Measurements from ENCODE around the gene DNMT1. TPM values are rescaled to one million over a fixed set of nuclear protein-coding genes. Genes with fewer than 3 reads are reported as not detected.
"Not testable (repeated sequence)": the region's sequence is repeated elsewhere in the genome, so short reads cannot be mapped to it uniquely, and the experiment has no call there.

The DNMT1 gene
- total RNA-seq, 2 donors from 2014 or later, result 17.9 to 36.6 TPM

DNA sequence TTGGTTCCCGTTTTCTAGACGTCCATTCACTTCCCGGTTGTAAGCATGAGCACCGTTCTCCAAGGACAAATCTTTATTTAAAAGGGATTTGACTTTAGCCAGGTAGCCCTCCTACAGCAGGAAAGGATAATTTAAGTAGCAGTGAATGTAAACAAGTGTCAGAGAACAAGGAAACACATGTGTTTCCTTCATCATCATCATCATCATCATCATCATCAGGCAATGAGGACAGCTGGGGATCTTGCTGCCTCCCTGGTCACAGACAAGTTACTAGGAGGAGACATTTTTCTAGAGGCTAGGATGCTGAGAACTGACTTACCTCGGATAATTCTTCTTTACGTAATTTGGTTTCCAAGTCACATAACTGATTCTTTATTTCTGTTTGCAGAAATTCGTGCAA lies 14.3 kb downstream of the DNMT1 start:
- no peak for DNase-seq
- Histone ChIP-seq H3K27ac (no peak overlapping the region), H3K4me3 (no peak overlapping the region), H3K4me1 (no peaks in the 10 kb centered on the region), H3K36me3 (replicated peaks in 1 of 2; ENCODE audit: insufficient read depth in 1 of 2, low read depth in 2 of 2) (peaks cover 0 to 14% of the 10 kb centered on the region in 2 donors), H3K9me3 (no peaks in the 10 kb centered on the region), H3K27me3 (no peaks in the 10 kb centered on the region)
- intact Hi-C loops (cut with DNase I), result no loop called here
- 77 to 87% methylated on average over 7 of the region's 7 CpGs for WGBS, 2 donors
- no peak for ATAC-seq
- TF ChIP-seq, protein P1, sequence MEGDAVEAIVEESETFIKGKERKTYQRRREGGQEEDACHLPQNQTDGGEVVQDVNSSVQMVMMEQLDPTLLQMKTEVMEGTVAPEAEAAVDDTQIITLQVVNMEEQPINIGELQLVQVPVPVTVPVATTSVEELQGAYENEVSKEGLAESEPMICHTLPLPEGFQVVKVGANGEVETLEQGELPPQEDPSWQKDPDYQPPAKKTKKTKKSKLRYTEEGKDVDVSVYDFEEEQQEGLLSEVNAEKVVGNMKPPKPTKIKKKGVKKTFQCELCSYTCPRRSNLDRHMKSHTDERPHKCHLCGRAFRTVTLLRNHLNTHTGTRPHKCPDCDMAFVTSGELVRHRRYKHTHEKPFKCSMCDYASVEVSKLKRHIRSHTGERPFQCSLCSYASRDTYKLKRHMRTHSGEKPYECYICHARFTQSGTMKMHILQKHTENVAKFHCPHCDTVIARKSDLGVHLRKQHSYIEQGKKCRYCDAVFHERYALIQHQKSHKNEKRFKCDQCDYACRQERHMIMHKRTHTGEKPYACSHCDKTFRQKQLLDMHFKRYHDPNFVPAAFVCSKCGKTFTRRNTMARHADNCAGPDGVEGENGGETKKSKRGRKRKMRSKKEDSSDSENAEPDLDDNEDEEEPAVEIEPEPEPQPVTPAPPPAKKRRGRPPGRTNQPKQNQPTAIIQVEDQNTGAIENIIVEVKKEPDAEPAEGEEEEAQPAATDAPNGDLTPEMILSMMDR (IDR thresholded peaks at IDR 0.05), result no peak
- TF ChIP-seq POLR2A (IDR thresholded peaks at IDR 0.05), result no peak

DNA sequence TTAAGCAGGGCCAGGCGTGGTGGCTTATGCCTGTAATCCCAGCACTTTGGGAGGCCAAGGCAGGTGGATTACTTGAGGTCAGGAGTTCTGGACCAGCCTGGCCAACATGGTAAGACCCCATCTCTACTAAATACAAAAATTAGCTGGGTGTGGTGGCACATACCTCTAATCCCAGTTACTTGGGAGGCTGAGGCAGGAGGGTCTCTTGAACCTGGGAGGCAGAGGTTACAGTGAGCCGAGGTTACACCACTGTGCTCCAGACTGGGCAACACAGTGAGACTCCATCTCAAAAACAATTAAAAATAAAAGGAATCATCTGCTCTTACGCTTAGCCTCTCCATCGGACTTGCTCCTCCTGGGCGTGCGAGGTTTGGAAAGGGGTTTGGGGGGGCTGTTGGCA lies 14.7 kb downstream of the DNMT1 start:
- H3K4me1 ChIP-seq; ATAC-seq; DNase-seq; H3K9me3 ChIP-seq; H3K27me3 ChIP-seq; H3K27ac ChIP-seq; intact Hi-C loops (cut with DNase I); H3K4me3 ChIP-seq: not testable (repeated sequence)
- peaks cover 0 to 14% of the 10 kb centered on the region in 2 donors for H3K36me3 ChIP-seq (replicated peaks in 1 of 2; ENCODE audit: insufficient read depth in 1 of 2, low read depth in 2 of 2)
- 93 to 97% methylated on average over 6 of the region's 6 CpGs for whole genome bisulfite sequencing, 2 donors

DNA sequence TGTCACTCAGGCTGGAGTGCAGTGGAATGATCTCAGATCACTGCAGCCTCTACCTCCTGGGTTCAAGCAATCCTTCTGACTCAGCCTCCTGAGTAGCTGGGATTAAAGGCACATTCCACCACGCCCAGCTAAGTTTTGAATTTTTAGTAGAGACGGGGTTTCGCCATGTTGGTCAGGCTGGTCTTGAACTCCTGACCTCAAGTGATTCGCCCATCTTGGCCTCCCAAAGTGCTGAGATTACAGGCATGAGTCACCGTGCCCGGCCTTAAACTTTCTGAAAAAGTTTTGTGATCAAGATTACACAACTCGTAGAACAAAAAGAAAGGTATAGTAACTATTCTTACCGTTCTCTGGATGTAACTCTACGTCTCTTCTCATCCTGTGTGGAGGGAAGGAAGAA lies 21.2 kb downstream of the DNMT1 start:
- DNase-seq (no peak), ATAC-seq (no peak)
- Histone ChIP-seq H3K4me3 (no peak overlapping the region), H3K36me3 (replicated peaks in 1 of 2; ENCODE audit: insufficient read depth in 1 of 2, low read depth in 2 of 2) (peaks cover 0 to 2% of the 10 kb centered on the region in 2 donors), H3K27ac (no peak overlapping the region), H3K9me3 (no peaks in the 10 kb centered on the region), H3K4me1 (no peaks in the 10 kb centered on the region), H3K27me3 (no peaks in the 10 kb centered on the region)
- intact Hi-C loops (cut with DNase I), result no loop called here
- TF ChIP-seq POLR2A (IDR thresholded peaks at IDR 0.05), result no peak
- TF ChIP-seq, protein P1 (IDR thresholded peaks at IDR 0.05), result no peak
- WGBS, 2 donors, result 90 to 92% methylated on average over 8 to 9 of the region's 9 CpGs

DNA sequence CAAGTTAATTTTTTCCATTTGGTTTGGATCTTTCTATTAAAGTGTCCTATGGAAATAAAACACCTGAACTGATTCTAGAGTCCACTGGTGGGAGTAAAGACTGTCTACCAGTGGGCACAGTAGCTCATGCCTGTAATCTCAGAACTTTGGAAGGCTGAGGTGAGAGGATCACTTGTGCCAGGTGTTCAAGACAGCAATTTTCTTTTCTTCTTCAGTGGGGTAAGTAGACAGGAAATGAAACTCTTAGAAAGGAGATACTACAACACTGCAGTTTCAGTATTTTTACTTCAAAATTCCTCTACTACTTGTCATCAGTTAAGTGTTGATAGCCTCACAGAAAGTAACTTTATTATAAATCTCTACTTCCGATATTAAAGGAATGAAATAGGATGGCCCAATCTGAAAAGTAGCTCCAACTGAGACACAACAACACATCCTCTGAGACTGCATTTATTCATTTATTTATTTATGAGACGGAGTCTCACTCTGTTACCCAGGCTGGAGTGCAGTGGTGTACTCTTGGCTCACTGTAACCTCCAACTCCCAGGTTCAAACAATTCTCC lies 26.3 kb downstream of the DNMT1 start:
- no peaks in the 10 kb centered on the region for H3K27me3 ChIP-seq
- no peak overlapping the region for H3K4me3 ChIP-seq
- DNase-seq (no peak), ATAC-seq (no peak)
- peaks cover 0 to 7% of the 10 kb centered on the region in 2 donors for H3K36me3 ChIP-seq (replicated peaks in 1 of 2; ENCODE audit: insufficient read depth in 1 of 2, low read depth in 2 of 2)
- intact Hi-C loops (cut with DNase I), result no loop called here
- 91 to 98% methylated on average over 2 of the region's 2 CpGs for WGBS, 2 donors
- TF ChIP-seq POLR2A (IDR thresholded peaks at IDR 0.05), result no peak
- TF ChIP-seq, protein P1 (IDR thresholded peaks at IDR 0.05), result no peak
- H3K4me1 ChIP-seq, result no peaks in the 10 kb centered on the region
- no peak overlapping the region for H3K27ac ChIP-seq
- H3K9me3 ChIP-seq, result no peaks in the 10 kb centered on the region

DNA sequence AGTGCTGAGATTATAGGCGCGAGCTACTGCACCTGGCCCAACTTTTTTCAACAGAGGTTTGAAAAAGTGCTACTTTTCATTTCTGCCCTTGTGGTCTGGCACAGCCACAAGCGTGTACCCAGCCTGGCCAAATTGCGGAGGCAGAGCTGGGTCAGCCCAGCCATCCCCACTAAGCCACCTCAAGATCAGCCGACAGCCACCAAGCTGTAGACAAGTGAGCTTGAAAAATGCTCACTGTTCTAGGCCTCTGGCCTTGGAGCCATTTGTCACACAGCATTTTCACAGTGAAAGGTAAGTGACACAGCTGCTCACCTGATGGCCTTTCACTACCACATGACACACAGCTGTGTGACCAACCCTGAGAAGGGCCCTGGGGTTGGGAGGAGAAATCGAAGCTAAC lies 27.3 kb downstream of the DNMT1 start:
- Histone ChIP-seq H3K4me1 (no peaks in the 10 kb centered on the region), H3K27me3 (no peaks in the 10 kb centered on the region), H3K4me3 (no peak overlapping the region), H3K27ac (no peak overlapping the region), H3K9me3 (no peaks in the 10 kb centered on the region), H3K36me3 (replicated peaks in 1 of 2; ENCODE audit: insufficient read depth in 1 of 2, low read depth in 2 of 2) (peaks cover 0 to 8% of the 10 kb centered on the region in 2 donors)
- TF ChIP-seq POLR2A (IDR thresholded peaks at IDR 0.05), result no peak
- TF ChIP-seq, protein P1 (IDR thresholded peaks at IDR 0.05), result no peak
- no peak for ATAC-seq
- intact Hi-C loops (cut with DNase I), result no loop called here
- DNase-seq, result no peak
- WGBS, 2 donors, result 84 to 93% methylated on average over 5 to 6 of the region's 6 CpGs

DNA sequence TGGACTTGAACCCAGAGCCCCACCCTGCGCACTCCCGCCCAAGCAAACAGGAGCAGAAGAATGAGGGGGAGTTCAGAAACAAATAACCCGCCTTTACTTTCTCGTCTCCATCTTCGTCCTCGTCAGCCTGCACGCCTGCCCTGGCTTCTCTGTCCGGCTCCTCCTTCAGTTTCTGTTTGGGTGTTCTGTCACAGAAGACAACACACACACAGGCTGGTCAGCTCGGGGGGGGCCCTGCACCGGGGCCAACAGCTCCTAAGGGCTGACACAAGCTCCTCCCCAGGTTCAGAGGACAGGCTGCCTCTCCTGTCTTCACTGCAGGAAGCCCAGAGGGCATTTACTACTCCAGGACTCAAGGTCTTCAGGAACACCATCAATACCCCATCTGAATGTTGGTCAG lies 28.3 kb downstream of the DNMT1 start:
- WGBS, 2 donors, result 95 to 100% methylated on average over 8 to 10 of the region's 10 CpGs
- ATAC-seq; H3K27me3 ChIP-seq; H3K27ac ChIP-seq; H3K9me3 ChIP-seq; H3K4me3 ChIP-seq; DNase-seq; H3K4me1 ChIP-seq; intact Hi-C loops (cut with DNase I); H3K36me3 ChIP-seq (replicated peaks in 1 of 2; ENCODE audit: insufficient read depth in 1 of 2, low read depth in 2 of 2): not testable (repeated sequence)

Data from body of pancreas (tissue), 4 donors.